GM12892 (cell line): ENCODE data around the gene ALDH1B1.

Experiments used
- POLR2A ChIP-seq: IDR thresholded peaks from 2 replicates; pipeline ENCODE4 v1.6.1; 2011; ENCODE audit warnings: low read depth, low read length, control low read depth
- POLR2AphosphoS5 ChIP-seq: IDR thresholded peaks from 2 replicates; pipeline ENCODE4 v1.6.1; 2011; ENCODE audit warnings: low read depth, low read length, control low read depth

DNA sequence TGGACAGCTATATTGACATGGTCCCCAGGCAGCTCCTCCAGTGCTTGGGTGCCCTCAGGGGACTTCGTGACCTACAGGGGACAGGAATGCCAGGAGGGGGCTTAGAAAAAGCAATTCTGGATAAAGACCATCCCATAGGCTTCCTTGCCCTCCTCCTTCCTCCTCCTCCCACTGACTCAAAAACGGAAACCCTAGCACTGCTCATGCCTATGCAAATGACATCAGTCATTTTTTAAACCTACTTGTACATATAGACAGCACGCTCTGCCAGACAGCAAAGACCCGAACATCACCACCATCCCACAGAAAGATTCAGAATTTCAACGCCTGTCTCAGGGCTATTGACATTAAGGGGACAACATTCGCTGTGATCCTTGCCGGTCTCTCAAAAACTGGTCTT is 20.8 kb downstream of the ALDH1B1 start:
- TF ChIP-seq POLR2A (no peak), POLR2AphosphoS5 (no peak)
